ENCODE data around the gene PAH. TPM values are rescaled to one million over a fixed set of nuclear protein-coding genes. Genes with fewer than 3 reads are reported as not detected.

PAH gene
- total and polyA plus RNA-seq, 2 of the 8 experiments (the other 6 are each of a cell fraction or from before 2014, with no cell fraction given): 3.9 to 9.0 TPM

DNA sequence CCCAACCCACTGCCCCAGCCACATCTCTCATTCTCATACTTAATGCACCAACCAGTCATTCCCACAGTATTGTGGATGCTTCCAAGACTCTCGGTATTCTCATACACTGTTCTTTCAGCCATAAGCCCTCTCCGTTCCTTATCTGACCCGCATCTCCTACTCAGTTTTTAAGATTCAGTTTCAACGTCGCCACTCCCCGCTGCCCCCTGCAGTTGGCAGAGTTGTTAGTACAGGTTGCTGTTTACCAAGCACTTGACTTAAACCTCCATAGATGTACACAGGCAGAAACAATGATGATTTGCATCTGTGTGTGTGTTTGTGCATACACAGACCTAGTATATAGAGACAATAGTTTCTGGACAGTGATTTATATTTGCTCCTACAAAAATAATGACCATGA, 40.2 kb downstream of the PAH start:
- H3K23me2 ChIP-seq (ENCODE audit: low read depth, low read length): no peaks in the 10 kb centered on the region
- no peak overlapping the region for H3K18ac ChIP-seq (ENCODE audit: extremely low read depth, low read length)
- no peaks in the 10 kb centered on the region for H3K27me3 ChIP-seq (replicated peaks in 1 of 4; ENCODE audit: control insufficient read depth in 3 of 4, extremely low read depth in 1 of 4, insufficient read depth in 3 of 4, low read length in 3 of 4)
- no peak overlapping the region for H3K9ac ChIP-seq (replicated peaks in 1 of 4; ENCODE audit: extremely low read depth in 1 of 4, low read depth in 3 of 4, low read length in 3 of 4)
- no peak overlapping the region for H2BK12ac ChIP-seq (ENCODE audit: low read depth, low read length)
- H2AFZ ChIP-seq (ENCODE audit: low read length): no peak overlapping the region
- TF ChIP-seq CBX5 (IDR thresholded peaks at IDR 0.05; ENCODE audit: low read depth, low read length) (no peak), CHD2 (IDR thresholded peaks at IDR 0.05; ENCODE audit: low read length) (no peak), GTF2F1 (IDR thresholded peaks at IDR 0.05; ENCODE audit: borderline replicate concordance, low read depth, low read length) (no peak), RAD21 (IDR thresholded peaks at IDR 0.05 in 1 of 2, conservative IDR thresholded peaks at IDR 0.05 in 1 of 2; ENCODE audit: low read depth in 2 of 2, low read length in 2 of 2) (peak; percentile 32 to 53), SRF (IDR thresholded peaks at IDR 0.05; ENCODE audit: low read depth, low read length) (no peak), TAF7 (optimal IDR thresholded peaks at IDR 0.05; ENCODE audit: borderline replicate concordance, low read depth, low read length) (no peak)
- TF ChIP-seq, protein P1, sequence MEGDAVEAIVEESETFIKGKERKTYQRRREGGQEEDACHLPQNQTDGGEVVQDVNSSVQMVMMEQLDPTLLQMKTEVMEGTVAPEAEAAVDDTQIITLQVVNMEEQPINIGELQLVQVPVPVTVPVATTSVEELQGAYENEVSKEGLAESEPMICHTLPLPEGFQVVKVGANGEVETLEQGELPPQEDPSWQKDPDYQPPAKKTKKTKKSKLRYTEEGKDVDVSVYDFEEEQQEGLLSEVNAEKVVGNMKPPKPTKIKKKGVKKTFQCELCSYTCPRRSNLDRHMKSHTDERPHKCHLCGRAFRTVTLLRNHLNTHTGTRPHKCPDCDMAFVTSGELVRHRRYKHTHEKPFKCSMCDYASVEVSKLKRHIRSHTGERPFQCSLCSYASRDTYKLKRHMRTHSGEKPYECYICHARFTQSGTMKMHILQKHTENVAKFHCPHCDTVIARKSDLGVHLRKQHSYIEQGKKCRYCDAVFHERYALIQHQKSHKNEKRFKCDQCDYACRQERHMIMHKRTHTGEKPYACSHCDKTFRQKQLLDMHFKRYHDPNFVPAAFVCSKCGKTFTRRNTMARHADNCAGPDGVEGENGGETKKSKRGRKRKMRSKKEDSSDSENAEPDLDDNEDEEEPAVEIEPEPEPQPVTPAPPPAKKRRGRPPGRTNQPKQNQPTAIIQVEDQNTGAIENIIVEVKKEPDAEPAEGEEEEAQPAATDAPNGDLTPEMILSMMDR (IDR thresholded peaks at IDR 0.05; ENCODE audit: control extremely low read depth in 1 of 3, insufficient read depth in 1 of 3, low read depth in 1 of 3, low read length in 3 of 3): peak; percentile 57 to 68 (median 61)
- no peak overlapping the region for H3K56ac ChIP-seq (replicated peaks; ENCODE audit: insufficient read length, low read depth, low read length)
- peak in 1 of 2 experiments; percentile 74 for DNase-seq (ENCODE audit: low read depth in 1 of 2, low spot score in 2 of 2)
- H3K27ac ChIP-seq (ENCODE audit: low read depth, low read length): no peak overlapping the region
- H4K91ac ChIP-seq (replicated peaks; ENCODE audit: insufficient read length, low read length): no peak overlapping the region
- POLR2A ChIA-PET (ENCODE audit: partially characterized antibody): no interaction called here
- H4K8ac ChIP-seq (ENCODE audit: extremely low read depth, insufficient read depth, low read length): no peak overlapping the region
- H4K5ac ChIP-seq (ENCODE audit: insufficient read length, low read depth, low read length): no peak overlapping the region
- peaks cover 0 to 3% (median 0%) of the 10 kb centered on the region in 4 experiments; a peak in 2 of 7 replicates for H3K4me1 ChIP-seq (replicated peaks in 1 of 4; ENCODE audit: control insufficient read depth in 3 of 4, insufficient read depth in 4 of 4, low read length in 3 of 4)
- no peak overlapping the region for H3K4me3 ChIP-seq (ENCODE audit: extremely low read depth in 1 of 4, insufficient read depth in 2 of 4, low read depth in 3 of 4, low read length in 4 of 4)
- no peak overlapping the region for H3K4me2 ChIP-seq (ENCODE audit: insufficient read depth in 1 of 2, low read depth in 2 of 2, low read length in 2 of 2)
- WGBS, 2 experiments (ENCODE audit: extremely low coverage in 1 of 2, insufficient coverage in 1 of 2, insufficient read length in 1 of 2, insufficient replicate concordance in 2 of 2, low coverage in 1 of 2, low lambda C conversion rate in 2 of 2, missing lambda C conversion rate in 1 of 2): 70% methylated on average over 6 of the region's 6 CpGs; no CpG with 5 or more reads in 1 of the 2 experiments
- H4K20me1 ChIP-seq (replicated peaks in 1 of 2; ENCODE audit: control insufficient read depth in 1 of 2, insufficient read depth in 2 of 2, low read length in 2 of 2): no peaks in the 10 kb centered on the region
- no peak for FAIRE-seq
- no peak overlapping the region for H2BK15ac ChIP-seq (ENCODE audit: low read length)
- H2BK120ac ChIP-seq (replicated peaks; ENCODE audit: low read depth, low read length): no peak overlapping the region
- no peak overlapping the region for H2BK20ac ChIP-seq (ENCODE audit: low read length)
- no peaks in the 10 kb centered on the region for H3K79me2 ChIP-seq (ENCODE audit: control insufficient read depth in 1 of 2, insufficient read depth in 2 of 2, low read length in 2 of 2)
- H3K14ac ChIP-seq (ENCODE audit: insufficient read length): no peak overlapping the region
- no peaks in the 10 kb centered on the region for H3K36me3 ChIP-seq (ENCODE audit: control insufficient read depth in 2 of 4, insufficient read depth in 4 of 4, low read length in 3 of 4)
- no peaks in the 10 kb centered on the region for H3K79me1 ChIP-seq (ENCODE audit: low read depth, low read length)
- H2AK5ac ChIP-seq (ENCODE audit: low read depth, low read length): no peak overlapping the region
- CTCF ChIA-PET (ENCODE audit: partially characterized antibody): interaction anchor here (1.4 to 2.8 kb wide), 2 partner anchors 11 to 30 kb away, joined by 5 to 25 read pairs; no protein-coding TSS in a partner anchor
- no peak overlapping the region for H3K23ac ChIP-seq (ENCODE audit: insufficient read length)
- no peak overlapping the region for H3K4ac ChIP-seq (replicated peaks; ENCODE audit: insufficient read length, low read depth, low read length)
- H2BK5ac ChIP-seq (ENCODE audit: low read depth, low read length): no peak overlapping the region
- H3K9me3 ChIP-seq (ENCODE audit: insufficient read depth in 2 of 2, low read depth in 1 of 2, low read length in 1 of 2): no peaks in the 10 kb centered on the region

All from H1 (cell line).